ENCODE measurements around the gene HAGH.

Gene HAGH

DNA sequence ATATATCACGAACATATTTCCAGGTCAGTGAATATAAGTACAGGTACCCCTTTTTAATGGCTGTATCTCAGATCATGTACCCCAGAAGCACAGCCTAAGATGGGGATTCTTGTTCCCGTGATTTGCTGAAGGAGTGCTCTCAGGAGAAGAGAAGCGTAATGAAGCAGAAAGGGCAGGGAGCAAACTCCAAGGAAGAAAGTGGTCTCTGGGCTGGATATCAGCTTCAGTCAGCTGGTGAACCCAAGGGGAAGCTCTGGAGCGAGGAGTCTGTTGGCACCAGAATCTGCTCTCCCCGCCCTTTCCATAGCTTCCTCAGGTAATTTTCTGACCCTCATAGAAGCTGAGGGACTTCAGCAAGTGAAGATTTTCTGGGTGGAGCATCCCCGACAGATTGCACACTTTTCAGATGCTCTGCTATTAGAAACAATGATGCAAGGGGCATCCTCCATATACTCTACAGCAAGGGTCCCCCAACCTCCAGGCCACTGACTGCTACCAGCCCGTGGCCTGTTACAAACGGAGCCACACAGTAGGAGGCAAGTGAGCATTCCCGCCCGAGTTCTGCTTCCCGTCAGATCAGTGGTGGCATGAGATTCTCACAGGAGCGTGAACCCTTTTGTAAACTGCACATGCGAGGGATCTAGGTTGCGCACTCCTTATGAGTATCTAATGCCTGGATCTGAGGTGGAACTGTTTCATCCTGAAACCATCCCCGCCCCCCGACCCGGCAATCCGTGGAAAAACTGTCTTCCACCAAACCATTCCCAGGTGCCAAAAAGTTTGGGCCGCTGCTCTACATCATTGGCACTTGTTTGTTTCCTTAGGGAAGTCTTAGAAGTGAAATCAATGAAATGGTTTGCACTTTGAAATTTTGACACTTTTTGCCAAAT, 4.8 kb upstream of the HAGH start:
- DNase-seq (ENCODE audit: low read depth) = no peak

GRCh38 chr16:1830213-1830612, 3.6 kb upstream of the HAGH start:
- DNase-seq (ENCODE audit: low read depth) = no peak

- no peak for DNase-seq (ENCODE audit: low read depth)
These were observed 2.2 kb upstream of the HAGH start for GRCh38 chr16:1828645-1829410.

DNA sequence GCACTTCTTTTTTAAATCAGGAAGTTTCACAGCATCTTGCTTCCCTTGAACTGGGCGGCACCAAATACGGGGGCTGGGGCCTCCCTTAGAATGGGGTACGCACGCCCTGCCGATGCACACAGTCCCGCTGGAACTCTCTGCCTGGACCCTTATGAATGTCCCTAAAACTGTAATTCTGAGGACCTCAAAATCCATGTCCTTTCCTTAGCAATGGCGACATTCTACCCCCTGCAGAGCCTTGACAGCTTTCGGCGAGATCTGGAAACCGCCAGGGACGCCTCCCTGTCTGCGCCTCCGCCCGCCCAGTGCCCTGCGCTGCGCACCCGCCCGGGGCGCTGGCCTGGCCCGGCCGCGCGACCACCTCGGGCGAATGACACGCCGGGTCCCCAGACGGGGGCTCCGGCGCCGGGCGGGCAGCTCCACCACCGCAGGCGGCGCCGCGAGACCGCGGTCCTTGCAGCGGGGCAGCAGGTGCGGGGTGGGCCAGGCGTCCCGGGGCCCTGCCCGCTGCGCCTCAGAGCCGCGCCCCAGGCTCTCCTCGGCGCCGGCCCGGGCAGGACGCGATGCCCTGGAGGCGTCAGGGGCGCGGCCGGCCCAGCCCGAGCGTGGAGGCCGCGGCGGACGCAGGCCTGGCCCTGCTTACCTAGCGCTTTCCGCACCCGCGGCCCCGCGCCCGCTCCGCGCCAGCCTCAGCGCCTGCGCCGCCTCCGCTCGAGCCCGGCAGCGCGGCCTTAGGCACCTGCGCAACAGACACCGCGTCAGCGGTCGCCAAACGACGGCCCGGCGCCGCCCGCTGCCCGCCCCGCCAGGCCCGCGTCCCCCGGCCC, 548 bp downstream of the HAGH start:
- peak; percentile 60 for DNase-seq (ENCODE audit: low read depth)

- no peak for DNase-seq (ENCODE audit: low read depth)
These were observed 1.2 kb downstream of the HAGH start for GRCh38 chr16:1825381-1825863.

DNA sequence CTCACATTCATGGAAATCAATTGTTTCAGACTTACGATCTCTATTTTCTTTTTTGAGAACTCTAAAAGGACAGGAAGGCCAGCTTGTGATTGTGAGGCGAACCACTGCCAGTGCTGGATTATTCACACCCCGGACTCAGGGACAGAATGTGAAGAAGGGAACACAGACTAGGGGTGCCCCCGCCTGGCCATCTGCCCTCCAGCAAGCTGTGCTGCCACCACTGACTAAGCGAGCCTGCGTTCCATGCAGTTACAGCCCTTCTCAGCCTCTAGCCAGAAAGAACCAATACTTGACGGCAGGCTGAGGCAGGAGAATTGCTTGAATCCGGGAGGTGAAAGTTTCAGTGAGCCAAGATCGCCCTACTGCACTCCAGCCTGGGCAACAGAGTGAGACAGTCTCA, 2.8 kb downstream of the HAGH start:
- DNase-seq (ENCODE audit: low read depth) = no peak

DNA sequence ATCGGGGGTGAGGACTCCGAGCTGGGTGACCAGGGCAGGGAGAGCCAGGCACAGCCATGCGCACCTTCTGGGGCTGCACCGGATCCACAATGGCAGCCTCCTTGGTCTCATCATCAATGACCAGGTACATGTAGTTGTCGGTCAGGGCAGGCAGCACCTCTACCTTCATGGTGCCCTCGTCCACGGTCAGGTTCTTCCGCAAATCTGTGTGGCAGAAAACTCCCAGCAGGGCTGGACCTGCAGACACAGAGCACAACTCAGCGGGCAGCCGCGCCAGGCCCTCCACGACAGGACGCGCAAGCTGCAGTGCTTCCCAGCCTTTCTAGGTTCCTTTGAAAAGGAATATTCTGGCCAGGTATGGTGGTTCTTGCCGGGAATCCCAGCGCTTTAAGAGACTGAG, 3.8 kb downstream of the HAGH start:
- no peak for DNase-seq (ENCODE audit: low read depth)

GRCh38 chr16:1821861-1822611, 4.6 kb downstream of the HAGH start:
- DNase-seq (ENCODE audit: low read depth) = no peak

- DNase-seq (ENCODE audit: low read depth) = no peak
These were observed 5.7 kb downstream of the HAGH start for GRCh38 chr16:1820946-1821290.

DNA sequence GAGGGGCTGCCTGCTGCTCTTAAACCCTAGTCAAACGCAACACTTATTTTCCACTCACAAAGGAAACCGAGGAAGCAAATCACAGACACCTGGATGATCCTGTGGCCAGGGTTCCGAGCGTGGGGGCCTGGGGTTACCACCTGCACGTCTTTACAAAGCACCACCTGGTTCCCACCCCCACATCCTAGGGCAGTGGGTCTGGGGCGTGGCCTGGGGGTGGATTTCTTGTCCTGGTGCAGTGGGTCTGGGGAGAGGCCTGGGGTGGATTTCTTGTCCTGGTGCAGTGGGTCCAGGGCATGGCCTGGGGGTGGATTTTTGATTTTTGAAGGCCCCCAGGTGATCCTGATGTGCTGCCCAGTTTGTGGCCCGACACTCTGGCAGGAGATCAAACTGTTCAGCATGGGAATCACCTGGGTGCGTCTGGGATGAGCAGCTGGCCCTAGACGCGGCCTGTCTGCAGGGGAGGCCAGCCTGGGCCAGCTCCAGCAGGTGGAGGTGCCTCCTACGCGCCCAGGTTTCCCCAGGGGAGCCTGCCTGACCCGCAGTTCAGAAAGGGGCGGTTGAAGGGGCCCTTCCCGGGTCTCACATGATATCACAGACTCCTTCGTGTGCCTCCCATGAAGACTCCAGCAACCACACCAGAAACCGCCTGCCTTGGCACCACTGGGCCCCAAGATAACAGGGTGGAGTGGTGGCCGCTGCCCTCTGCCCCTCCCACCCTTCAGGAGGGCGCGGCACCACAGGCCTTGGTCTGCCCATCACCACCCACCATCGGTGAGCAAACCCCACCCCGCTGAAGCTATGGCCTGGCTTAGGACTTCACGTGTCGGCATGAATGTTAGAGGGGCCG, 6.3 kb downstream of the HAGH start:
- DNase-seq (ENCODE audit: low read depth) = no peak

DNA sequence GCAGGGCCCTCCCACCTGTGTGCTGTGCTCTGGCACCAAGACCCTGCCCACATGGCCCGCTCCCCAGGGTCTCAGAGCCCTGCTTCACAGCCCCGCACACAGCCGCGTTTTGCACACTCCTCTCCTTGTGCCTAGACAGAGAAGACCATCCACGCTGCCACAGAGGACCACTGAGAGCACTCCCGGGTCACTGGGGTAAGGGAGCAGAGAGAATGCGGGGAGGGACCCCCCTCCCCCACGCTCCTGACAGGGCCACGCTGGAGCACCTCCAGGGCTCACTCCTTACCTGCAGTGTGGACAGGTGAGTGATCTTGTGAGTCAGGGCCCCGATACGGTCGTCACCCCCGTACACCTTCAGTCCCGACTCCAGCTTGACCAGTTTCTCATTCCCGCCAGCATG, 7.0 kb downstream of the HAGH start:
- DNase-seq (ENCODE audit: low read depth) = no peak

DNA sequence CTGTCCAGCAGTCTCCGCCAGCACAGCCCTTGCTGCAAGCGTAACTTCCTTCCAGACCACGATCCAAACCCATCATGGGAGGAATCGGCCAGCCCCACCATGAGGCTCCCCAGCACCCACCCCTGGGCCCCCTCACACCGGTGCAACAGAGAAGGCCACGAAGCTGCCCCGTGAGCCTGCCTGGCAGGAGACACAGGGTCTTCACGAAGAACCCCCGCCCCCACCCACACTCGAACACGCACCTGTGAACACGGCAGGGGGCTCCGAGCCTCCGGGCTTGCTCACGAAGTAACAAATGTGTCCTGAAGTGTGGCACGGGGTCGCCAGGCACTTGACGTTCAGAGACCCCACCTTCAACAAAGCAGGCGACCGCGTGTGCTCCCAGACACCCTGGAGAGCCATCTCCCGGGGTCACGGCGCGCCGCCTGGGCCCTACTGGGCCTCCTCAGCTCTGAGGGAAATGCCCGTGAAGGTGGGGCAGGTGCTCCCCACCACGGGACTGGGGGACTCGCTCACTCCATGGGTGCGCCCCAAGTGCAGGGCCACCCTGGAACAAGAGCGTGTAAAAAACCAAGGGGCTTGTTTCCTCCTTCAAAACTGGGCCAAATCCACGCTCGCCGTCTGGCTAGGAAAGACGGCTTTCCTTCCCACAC, 7.6 kb downstream of the HAGH start:
- DNase-seq (ENCODE audit: low read depth) = no peak

GRCh38 chr16:1818204-1818872, 8.3 kb downstream of the HAGH start:
- no peak for DNase-seq (ENCODE audit: low read depth)

- DNase-seq (ENCODE audit: low read depth) = no peak
These were observed 8.9 kb downstream of the HAGH start for GRCh38 chr16:1817716-1818115.

DNA sequence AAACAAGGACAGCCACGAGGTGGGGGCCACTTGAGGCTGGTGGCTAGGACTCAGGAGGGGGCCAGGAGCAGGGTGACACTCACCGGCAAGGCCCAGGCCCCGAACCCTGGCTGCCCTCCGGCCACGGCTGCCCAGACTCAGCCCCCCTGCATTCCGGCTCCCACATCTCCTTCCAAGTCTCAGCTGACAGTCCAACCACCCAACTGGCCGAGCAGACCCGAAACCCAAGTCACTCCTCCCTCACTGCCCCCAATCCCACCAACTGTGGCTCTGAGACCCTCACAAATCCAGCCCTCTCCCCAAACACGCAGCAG, 9.4 kb downstream of the HAGH start:
- DNase-seq (ENCODE audit: low read depth) = no peak

DNA sequence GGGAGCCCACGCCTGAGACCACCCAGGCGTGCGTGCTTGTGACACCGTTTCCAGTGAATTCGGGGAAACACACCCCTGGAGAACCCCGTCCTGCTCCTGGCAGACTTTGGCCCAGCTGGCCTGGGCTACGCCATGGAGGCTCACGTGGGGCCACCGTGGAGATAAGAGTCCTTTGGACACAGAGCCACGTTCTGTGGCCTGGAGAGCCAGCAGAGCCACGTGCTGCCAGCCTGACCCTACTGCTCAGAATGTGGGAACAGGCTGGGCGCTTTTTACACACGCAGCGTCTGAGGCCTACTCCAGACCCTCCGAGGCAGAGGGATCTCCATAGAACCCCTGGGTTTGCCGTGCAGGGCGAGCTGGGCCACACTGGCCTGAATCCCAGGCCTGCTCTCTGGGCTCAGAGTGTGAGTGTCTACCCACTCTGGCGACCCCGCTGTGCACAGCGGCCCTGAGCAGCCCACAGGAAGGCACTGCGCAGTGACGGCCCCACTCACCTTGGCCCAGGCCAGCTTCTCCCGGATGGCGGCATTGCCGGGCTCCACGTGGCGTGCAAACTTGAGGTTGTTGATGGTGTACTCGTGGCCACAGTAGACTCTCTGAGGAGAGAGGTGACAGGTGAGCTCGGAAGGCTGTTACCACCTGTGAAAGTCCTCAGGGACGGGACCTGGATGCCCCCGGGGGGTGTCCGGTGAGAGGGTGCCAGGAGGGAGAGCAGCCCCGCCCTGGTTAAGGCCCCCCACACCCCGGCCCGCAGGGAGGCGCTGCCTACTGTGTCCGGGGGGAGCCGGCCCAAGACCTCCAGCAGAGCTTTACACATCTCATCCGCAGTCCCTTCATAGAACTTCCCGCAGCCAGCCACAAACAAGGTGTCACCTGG, 10.0 kb downstream of the HAGH start:
- no peak for DNase-seq (ENCODE audit: low read depth)

GRCh38 chr16:1815461-1815860, 11.2 kb downstream of the HAGH start:
- no peak for DNase-seq (ENCODE audit: low read depth)

DNA sequence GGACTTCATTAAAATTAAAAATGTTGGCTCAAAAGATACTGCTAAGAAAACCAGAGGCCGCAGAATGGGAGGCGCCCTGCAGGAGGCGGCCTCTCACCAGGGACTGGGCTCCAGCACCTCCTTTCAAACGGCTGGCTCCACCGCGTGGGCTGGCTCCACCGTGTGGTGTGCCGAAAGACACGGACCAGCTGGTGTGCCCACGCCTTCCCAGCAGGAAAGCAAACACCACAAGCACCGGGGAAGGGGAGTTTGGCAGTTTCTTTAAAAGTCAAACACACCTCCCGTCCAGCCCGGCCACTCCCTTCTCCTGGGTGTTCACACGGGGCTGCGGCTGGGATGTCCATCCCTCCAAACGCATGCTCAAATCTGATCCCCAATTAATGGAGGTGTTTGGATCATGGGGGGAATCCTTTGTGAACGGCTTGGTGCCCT, 13.9 kb downstream of the HAGH start:
- DNase-seq (ENCODE audit: low read depth) = peak; percentile 31

GRCh38 chr16:1810536-1810935, 16.1 kb downstream of the HAGH start:
- DNase-seq (ENCODE audit: low read depth) = no peak
